Activated gamma-delta T cell treated with anti-CD3 and anti-CD28 coated beads, Interleukin-2, amount 50 U/mL, for 16 hours (primary cell): Measurements from ENCODE around the gene NEK4.

Source experiments
- DNase-seq: peaks from one replicate; pipeline ENCODE4 v3.0.0-alpha.2; 2020; ENCODE audit warnings: low read depth

The NEK4 gene

DNA sequence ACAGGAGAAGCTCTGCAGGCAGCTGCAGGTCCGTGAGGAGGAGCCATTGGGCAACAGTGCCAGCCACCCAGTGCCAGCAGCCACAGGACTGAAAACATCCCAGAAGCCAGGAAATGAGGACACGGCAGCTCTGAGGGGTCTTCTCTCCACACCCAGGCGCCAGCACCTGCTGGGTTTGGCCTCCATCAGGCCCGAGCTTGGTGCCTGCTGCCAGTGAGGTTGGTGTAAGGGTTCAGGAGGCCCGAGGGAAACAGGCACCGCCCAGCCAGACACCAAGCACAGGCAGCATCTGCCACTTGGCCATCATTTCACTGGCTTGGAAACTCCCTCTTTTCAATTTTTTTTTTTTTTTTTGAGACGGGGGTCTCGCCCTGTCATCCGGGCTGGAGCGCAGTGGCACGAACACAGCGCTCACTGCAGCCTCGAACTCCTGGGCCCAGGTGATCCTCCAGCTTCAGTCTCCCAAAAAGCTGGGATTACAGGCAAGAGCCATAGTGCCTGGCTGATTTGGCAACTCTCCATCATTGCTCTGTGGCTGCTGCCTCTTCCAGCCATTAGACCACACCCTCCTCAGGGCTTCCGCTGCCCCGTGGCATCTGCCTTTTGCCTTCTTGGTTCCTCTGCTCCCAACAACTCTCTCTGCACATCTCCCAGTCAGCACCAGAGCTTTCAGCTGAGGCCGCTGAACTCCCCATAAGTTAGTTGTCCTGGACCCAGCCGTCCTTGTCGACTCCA is 22.4 kb upstream of the NEK4 start:
- DNase-seq, result no peak

GRCh38 chr3:52792413-52792812 is 21.7 kb upstream of the NEK4 start:
- no peak for DNase-seq

GRCh38 chr3:52791928-52792327 is 21.2 kb upstream of the NEK4 start:
- no peak for DNase-seq

DNA sequence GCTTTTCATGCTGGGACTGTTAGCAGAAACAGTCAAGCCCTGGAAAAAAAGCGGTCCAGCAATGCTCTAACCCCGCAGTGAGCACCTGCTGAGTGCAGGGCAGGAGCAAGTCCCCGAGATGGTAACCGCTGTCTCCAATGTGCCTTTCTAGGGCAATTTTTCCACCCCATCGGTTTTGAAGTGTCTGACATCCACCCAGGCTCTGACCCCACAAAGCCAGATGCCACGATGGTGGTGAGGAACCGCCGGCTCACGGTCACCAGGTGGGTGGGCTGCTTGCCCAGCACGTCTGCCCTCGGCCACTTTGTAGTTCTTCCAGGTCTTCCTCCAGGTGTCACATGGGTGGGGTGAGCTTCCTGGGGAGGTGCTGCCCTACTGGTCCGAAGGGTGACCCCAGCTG is 20.6 kb upstream of the NEK4 start:
- no peak for DNase-seq

- no peak for DNase-seq
Measured at GRCh38 chr3:52790741-52791140, 20.0 kb upstream of the NEK4 start.

DNA sequence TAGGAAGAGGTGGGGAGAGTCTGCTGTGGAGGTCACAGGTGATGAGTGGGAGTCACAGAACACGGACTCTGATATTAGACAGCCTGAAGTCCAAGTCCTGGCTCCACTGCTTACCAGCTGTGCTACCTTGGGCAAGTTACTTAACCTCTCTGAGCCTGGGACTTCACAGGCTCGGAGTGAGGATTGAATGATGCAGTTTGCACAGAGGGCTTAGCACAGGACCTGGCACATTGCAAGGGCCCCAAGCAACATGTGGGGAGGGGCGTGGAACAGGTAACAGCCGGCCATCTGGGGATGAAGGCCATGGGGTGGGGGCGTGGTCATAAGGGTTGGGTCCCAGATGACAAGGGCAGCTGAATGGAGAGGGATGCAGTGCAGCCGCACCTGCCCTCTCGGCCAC is 19.6 kb upstream of the NEK4 start:
- DNase-seq, result no peak

DNA sequence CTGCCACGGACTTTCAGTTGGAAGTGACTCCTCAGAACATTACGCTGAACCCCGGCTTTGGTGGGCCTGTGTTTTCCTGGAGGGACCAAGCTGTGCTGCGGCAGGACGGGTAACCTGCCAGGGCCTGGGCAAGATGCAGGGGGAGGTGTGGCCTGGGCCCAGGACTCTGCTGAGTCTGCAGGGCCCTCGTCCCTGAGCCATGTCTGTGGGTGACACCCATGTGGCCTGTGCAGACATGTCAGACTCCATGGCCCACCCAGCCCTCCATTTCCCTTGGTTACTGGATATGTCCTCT is 19.0 kb upstream of the NEK4 start:
- no peak for DNase-seq

DNA sequence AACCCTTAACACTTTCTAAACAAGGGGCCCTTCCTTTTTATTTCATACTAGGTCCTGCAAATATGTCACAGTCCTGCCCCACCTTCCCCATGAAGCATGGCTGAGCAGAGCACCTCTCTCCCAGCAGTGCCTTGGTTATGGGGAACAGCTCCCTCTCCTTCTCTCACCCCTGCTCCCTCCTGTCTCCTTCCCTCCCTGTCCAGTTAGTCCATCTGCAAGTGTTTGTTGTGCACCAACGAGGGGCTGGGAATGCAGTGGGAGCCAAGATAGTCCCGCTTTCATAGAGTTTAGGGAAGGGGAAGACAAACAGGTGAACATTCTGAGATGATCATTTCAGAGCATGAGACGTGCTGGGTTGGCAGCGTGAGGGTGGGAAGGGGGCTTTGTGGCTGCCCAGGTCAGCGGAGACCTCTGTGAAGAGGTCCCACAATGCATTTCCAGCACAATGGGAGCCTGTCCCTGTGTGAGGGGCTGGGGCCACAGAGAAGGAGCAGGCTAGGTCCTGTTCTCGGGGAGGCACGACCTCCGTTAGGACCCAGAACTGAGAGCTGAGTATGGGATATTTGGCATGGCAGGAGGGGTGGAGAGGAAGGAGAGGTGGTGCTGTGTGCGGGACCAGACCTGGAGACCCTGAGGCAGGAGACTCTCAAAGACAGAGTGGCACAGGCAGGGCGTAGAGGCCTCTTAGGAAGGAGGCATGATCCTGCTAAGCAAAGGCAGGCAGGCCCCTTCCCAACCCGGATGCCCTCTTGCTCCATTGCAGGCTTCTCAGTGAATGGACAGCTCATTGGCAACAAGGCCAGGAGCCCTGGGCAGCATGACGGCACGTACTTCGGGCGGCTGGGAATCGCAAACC is 18.4 kb upstream of the NEK4 start:
- DNase-seq, result no peak

GRCh38 chr3:52787672-52788625 is 17.2 kb upstream of the NEK4 start:
- DNase-seq, result no peak

- DNase-seq, result no peak
Measured at GRCh38 chr3:52787246-52787645, 16.5 kb upstream of the NEK4 start.

GRCh38 chr3:52786330-52787215 is 15.8 kb upstream of the NEK4 start:
- no peak for DNase-seq

GRCh38 chr3:52784931-52785590 is 14.3 kb upstream of the NEK4 start:
- no peak for DNase-seq

GRCh38 chr3:52784021-52784621 is 13.4 kb upstream of the NEK4 start:
- no peak for DNase-seq

GRCh38 chr3:52783211-52783555 is 12.4 kb upstream of the NEK4 start:
- DNase-seq, result no peak

GRCh38 chr3:52782412-52783210 is 11.9 kb upstream of the NEK4 start:
- no peak for DNase-seq

DNA sequence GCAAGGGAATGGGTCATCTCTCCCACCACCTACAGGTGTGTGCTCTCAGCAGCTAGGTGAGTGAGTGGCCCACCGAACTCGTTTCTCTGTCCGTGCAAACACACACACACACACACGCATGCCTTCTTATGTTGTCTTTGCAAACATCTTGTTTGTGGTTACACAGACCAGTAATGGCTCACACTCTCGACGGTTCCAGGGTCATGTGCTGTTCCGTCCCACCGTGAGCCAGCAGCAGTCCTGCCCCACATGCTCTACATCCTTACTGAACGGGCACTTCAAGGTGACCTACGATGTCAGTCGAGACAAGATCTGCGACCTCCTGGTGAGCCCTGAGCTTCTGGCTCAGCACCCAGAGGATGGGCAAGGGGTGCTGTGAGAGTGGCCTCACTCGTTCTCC is 11.0 kb upstream of the NEK4 start:
- DNase-seq, result no peak

DNA sequence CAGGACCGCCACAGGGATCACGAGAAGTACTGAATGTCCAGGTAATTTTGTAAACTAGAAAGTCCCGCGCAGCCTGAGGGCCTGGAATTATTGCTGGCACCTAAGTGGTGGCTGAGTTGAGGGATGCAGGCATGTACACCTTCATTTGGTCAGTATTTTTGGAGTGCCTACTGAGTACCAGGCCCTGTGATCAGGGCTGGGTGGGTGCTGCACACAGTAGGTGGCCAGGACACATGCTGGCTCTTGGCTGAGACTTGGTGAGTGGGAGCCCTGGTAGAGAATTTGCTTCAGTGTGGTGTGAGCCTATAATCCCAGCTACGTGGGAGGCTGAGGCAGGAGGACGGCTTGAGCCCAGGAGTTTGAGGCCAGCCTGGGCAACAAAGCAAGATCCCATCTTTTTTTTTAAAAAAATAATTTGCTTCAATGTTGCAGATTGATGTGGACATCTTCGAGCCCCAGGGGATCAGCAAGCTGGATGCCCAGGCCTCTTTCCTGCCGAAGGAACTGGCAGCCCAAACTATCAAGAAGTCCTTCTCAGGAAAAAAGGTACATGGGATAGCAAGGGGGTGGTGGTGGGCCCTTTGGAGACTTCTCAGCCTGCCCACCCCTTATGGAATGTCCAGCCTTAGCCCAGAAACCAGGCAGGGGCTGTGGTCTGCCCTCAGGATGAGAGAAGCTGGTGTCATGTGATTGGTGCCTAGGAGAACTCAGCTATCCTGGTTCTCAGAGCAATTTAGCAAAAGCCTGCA is 9.3 kb upstream of the NEK4 start:
- DNase-seq, result no peak

GRCh38 chr3:52779011-52779836 is 8.5 kb upstream of the NEK4 start:
- DNase-seq, result no peak
